ENCODE results near the gene CD302. TPM values are rescaled to one million over a fixed set of nuclear protein-coding genes. Genes with fewer than 3 reads are reported as not detected.

The CD302 gene
- total RNA-seq, 1 experiment from 2014 or later: 0.68 TPM

DNA sequence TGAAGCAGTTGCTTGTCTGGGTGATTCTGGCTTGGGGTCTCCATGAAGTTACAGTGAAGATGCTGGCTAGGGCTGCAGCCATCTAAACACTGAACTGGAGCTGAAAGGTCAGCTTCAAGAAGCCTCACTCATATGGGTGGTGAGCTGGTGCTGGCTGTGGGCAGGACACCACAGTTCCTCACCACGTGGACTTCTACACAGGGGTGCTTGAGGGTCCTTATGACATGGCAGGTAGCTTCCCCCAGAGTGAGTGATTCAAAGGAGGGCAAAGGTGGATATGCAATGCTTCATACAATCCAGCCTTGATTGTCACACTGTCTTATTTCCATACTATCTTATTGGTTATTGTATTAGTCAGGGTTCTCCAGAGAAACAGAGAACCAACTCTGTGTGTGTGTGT, 6.0 kb downstream of the CD302 start:
- H2BK120ac ChIP-seq (ENCODE audit: low read depth, low read length, poor library complexity, severe bottlenecking): no peak overlapping the region
- no peak overlapping the region for H3K9ac ChIP-seq (ENCODE audit: extremely low read depth, insufficient read length, low read length)
- no peak overlapping the region for H3K23ac ChIP-seq (ENCODE audit: insufficient read length, low read depth, low read length)
- no peak for DNase-seq
- no peak overlapping the region for H4K5ac ChIP-seq (ENCODE audit: insufficient read length, low read depth, low read length)
- TF ChIP-seq, protein P1, sequence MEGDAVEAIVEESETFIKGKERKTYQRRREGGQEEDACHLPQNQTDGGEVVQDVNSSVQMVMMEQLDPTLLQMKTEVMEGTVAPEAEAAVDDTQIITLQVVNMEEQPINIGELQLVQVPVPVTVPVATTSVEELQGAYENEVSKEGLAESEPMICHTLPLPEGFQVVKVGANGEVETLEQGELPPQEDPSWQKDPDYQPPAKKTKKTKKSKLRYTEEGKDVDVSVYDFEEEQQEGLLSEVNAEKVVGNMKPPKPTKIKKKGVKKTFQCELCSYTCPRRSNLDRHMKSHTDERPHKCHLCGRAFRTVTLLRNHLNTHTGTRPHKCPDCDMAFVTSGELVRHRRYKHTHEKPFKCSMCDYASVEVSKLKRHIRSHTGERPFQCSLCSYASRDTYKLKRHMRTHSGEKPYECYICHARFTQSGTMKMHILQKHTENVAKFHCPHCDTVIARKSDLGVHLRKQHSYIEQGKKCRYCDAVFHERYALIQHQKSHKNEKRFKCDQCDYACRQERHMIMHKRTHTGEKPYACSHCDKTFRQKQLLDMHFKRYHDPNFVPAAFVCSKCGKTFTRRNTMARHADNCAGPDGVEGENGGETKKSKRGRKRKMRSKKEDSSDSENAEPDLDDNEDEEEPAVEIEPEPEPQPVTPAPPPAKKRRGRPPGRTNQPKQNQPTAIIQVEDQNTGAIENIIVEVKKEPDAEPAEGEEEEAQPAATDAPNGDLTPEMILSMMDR (conservative IDR thresholded peaks at IDR 0.05): no peak
- H2BK20ac ChIP-seq (ENCODE audit: low read depth, low read length, poor library complexity, severe bottlenecking): no peak overlapping the region
- H2AK5ac ChIP-seq (ENCODE audit: insufficient read length, low read length): no peak overlapping the region
- H3K36me3 Mint-ChIP-seq (ENCODE audit: insufficient read depth in 1 of 3, low read depth in 3 of 3): no peaks in the 10 kb centered on the region; a peak in 1 of 7 replicates
- no peak overlapping the region for H4K8ac ChIP-seq (replicated peaks; ENCODE audit: insufficient read length, low read depth, low read length)
- peaks cover 3% of the 10 kb centered on the region; the same call in 1 of the 2 replicates for H3K27me3 ChIP-seq (ENCODE audit: insufficient read depth, low read length)
- H2BK5ac ChIP-seq (ENCODE audit: insufficient read length, low read length): no peak overlapping the region
- H3K27ac Mint-ChIP-seq: no peak overlapping the region
- no peak overlapping the region for H3K14ac ChIP-seq (ENCODE audit: insufficient read depth, low read length)
- H2BK12ac ChIP-seq (ENCODE audit: insufficient read length, low read depth, low read length): no peak overlapping the region
- no peaks in the 10 kb centered on the region for H3K9me3 ChIP-seq (ENCODE audit: control insufficient read depth, low read depth, low read length)
- no peak overlapping the region for H3K4me3 Mint-ChIP-seq
- H3K4me1 ChIP-seq (ENCODE audit: insufficient read depth, low read length): peaks cover 2% of the 10 kb centered on the region; the same call in 1 of the 2 replicates
- H3K27ac ChIP-seq (ENCODE audit: insufficient read length, low read depth, low read length): no peak overlapping the region
- no peaks in the 10 kb centered on the region for H4K20me1 ChIP-seq (ENCODE audit: control insufficient read depth, insufficient read depth, insufficient read length)
- H3K79me1 ChIP-seq (ENCODE audit: insufficient read depth, low read depth, low read length, poor library complexity, severe bottlenecking): no peaks in the 10 kb centered on the region
- H3K56ac ChIP-seq (ENCODE audit: insufficient read length, low read depth, low read length): no peak overlapping the region
- H3K79me2 ChIP-seq (ENCODE audit: insufficient read depth, low read length): no peaks in the 10 kb centered on the region
- peaks cover 20% of the 10 kb centered on the region for H3K27me3 Mint-ChIP-seq (ENCODE audit: low read depth)
- H3K4me2 ChIP-seq (ENCODE audit: insufficient read depth, insufficient read length, low read length): no peak overlapping the region
- peaks cover 15 to 16% of the 10 kb centered on the region in 2 experiments for H3K4me1 Mint-ChIP-seq
- WGBS (ENCODE audit: extremely low coverage, insufficient read length, low lambda C conversion rate): no CpG with 5 or more reads among the region's 1 CpG
- no peaks in the 10 kb centered on the region for H3K23me2 ChIP-seq (ENCODE audit: insufficient read length, low read depth, low read length, poor library complexity, severe bottlenecking)
- H4K91ac ChIP-seq (ENCODE audit: insufficient read length, low read depth, low read length): no peak overlapping the region
- no peaks in the 10 kb centered on the region for H3K9me3 Mint-ChIP-seq
- H2AFZ ChIP-seq (ENCODE audit: low read length): no peak overlapping the region
- H2BK15ac ChIP-seq (ENCODE audit: low read depth, low read length): no peak overlapping the region
- H3T11ph ChIP-seq (ENCODE audit: low read length): no peak overlapping the region
- H3K4ac ChIP-seq (ENCODE audit: low read depth, low read length): no peak overlapping the region
- no peak overlapping the region for H3K18ac ChIP-seq (ENCODE audit: insufficient read length, low read depth, low read length)
